Fibroblast of skin of left biceps (primary cell): ENCODE measurements around the gene MACROH2A1.

ENCODE experiments used
- DNase-seq, 2 experiments: peaks; one replicate each; pipeline ENCODE4 v3.0.0-alpha.2; 2013; ENCODE audit warnings: low read depth in 2 of 2

The MACROH2A1 gene

DNA sequence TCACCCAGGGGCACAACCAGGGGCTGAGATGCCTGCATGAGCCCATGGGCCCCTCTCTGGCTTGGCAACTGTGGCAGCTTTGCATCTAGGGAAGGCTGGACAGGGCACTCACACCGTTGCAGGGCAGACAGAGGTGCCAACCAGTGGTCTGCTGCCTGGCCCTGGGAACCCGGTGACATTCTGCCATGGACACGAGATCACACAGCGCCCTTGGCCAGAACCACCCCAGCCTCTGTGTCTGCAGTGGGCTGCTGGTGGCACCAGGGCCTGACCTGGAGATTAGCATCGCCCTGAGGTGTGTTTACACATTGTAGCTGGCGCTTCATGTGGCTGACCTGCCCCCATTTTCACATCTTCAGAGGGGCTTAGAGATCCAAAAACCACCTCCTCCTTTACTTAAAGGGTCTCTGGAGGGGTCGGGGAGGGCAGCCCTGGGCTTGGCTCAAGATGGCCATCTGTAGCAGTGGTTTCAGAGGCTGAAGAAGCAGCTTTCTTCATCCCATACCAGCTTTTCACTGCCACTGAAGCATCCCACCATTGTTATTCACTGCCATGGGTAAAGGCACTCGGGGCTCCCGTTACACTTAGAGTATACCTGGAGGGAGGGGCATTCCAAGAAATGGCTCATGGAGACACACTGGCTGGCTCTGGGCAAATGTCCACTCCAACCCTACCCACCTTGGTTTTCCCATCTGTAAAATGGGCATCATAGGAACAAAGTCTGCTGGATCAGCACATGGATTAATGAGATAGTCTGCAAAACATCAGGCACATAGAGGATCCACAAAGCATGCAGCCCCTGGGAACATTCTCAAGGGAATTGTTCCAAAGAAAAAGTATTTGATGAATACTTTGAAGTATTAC is 36.7 kb upstream of the MACROH2A1 start:
- DNase-seq = no peak

DNA sequence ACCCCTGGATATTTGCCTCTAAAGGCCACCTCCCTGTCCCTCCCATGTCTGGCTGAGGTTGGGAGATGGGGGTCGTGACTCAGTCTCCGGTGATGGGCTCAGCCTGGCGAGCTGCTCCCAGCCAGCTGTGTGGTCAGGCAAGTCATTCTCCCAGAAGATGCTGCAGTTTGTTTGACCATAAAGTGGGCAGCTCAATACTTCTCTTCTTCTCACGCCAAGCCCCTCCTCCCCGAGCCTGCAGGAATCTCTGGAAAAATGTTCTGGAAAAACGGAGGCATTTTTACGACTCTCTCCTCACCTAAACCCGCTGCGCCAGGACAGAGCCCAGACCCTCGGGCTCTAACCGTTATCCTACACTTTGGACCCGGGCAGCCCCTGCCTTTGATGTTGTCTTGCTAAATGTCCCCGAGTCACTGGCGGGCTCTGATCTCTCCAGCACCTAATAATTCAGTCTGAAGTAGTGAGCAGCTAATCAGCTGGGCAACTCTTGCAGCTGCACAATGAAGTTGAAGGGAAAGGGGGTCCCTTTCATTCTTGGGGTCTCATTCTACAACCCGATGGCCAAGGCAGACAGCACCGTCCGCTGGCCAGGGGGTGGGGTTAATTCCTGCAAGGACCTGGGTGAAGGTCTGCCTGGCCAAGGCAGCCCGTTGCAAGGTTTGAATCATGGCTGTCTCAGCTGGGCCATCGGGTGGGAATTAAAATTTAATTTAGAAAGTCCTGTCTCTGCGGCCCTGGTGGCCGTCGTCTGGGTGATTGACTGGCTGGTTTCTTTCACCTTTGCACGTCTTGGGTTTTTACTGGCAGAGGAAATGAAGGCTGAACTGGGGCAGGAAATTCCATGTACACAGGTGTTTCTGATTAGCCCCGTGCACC is 35.8 kb upstream of the MACROH2A1 start:
- no peak for DNase-seq

DNA sequence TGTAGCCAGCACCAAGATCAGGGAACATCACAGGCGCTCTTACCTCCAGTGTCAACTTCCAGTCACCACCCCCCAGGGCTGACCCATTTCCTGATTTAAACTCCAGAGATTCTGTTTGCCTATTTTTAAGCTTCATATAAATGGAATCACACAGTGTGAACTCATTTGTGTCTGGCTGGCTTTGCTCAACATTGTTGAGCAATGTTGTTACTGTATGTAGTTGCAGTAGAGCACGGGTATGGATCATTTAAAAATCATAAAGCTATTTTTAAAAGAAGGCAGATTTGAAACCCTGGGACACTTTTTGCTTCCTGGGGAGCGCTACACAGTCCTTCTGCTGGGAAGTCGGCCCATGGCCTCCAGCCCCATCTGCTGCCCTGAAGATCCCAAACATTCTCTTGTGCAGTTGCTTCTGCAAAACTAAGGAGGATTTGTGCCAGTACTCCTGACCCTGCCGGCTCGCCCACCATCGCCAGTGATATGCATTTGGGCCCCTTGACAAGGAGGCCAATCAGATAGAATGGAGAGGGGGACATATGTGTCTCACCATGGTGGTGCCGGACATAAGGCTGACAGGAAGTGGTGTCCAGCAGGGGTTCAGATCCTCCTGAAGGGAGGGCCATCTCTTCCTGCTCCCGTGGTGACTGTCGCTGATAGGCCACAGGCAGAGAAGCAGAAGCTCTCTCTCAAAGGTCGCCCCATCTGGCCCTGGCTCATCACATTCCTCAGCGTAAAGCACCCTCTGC is 34.8 kb upstream of the MACROH2A1 start:
- no peak for DNase-seq

DNA sequence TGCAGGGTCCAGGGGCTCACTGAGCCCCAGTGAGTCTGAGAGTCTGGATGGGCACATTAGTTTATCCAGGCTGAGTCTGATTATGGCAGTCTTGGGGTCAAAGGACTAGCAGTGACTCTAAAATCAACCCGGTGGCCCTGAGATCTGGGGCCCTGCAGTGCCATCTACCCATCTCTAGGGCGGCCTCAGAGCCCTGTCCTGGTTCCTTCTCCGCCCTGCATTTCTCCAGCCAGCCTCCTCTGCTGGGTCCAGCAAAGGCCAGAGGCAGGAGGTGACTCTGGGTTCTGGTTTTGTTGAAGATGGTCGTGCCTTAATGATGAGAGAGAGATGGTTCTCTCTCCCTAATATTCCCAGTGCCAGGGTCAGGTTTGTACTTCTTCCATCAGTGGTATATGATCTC is 33.1 kb upstream of the MACROH2A1 start:
- no peak for DNase-seq

DNA sequence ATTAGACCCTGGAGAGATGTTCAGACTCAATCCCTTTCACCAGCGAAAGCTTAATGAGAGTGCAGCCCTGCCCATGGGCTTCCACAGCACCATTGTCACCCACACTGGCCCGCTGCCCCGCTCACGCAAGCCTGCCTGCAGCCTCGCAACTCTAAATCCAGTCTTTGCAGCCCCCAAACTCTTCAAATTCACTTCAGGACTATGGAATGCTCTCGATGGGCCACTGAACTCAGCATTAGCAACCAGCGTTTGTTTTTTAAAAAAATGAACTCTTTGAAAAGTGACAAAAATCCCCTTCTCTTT is 31.1 kb upstream of the MACROH2A1 start:
- no peak for DNase-seq

DNA sequence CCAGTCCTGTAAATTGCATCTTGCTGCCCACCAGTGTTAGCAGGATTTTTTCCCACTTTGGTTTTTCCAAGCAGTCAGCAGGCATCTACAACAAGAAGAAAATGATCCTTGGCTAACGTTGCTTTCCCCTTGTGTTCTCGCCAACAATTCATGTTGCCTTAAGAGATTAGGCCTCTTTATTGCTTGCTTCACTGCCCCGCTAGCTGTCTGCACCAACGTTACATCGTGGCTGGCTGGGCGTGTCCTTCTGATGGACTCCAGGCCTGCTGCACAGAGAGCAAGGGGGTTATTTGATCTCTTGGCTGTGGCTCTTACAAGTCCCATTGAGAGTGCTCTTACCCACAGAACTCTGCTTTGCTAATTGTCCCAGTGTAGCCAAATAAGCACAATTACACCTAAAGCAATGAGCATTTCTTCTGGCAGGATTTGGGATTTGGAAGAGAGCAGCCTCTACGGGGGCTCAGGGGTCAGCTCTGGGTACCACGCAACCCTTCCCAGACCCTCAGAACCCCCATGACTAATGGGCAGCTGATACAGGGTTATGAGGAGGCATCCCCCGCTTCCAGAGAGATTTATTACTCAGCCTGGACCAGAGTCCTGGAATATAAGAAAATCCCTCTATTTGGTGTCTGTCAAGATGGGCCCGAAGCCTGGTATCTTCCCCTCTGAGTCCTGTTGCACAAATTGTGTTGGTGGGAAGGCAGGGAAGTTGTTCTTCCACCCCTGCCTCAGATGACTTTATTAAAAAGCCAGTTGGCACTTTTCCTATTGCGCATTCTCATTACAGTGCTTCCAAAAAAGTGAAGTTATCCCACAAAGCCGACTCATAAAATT is 30.5 kb upstream of the MACROH2A1 start:
- no peak for DNase-seq

DNA sequence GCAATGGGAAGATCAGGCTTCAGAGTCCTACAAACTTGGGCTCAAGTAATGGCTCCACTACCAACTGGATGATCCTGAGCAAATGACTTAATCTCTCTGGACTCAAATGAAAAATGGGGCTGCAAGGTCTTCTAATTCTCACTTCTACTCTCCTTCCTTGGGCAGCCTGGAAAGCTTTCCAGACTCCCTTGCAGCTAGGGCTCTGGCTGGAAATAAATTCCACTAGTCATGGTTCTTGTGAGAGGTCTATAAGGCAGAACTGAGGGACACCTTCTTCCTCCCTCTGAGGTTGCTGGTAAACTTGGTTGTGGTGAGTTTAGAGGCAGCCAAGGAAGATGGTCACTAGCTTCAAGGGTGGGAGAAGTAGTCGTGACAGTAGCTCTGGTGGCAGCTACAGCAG is 29.6 kb upstream of the MACROH2A1 start:
- DNase-seq = no peak

DNA sequence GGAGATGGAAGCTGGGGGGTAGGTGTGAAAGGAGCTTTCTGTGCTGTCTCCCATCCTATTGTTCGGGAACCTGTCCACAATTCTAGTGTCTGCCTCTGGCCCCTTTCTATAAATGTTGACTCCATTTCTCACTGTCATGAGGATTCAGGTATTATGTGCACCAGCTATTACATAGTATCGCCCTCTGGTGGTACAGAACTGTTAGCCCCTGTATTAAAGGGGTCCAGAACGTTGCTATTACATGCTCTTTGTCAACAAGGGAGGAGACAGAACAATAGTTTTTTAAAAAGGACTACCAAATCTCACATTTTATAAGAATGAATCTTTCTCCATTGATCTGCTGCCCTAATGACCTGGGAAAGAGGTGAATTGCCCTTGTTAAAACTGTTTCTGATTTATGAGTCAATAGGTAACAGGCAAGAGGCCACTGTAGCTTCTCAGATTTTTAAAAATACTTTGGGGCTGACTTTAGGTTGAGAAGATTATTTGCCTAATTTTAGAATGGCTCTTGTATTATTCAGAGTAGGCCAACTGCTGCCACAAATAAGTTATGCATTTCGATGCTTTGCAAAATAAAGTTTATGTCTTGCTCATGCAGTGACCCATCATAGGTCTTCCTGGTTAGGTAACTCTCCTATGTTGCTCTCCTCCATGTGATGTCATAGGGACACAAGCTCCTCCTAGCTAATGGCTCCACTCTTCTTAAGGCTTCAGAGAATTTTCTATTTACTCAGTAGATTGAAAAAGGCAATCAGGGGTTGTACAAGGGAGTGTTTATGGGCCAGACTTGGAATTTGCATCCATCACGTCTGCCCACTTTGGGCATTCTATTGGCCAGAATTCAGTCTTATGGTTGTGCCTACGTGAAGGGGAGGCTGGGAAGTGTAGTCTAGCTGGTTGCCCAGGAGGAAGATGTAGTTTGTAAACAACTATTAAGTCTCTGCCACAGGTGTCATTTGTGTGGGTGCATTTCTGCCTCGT is 27.4 kb upstream of the MACROH2A1 start:
- DNase-seq = no peak

DNA sequence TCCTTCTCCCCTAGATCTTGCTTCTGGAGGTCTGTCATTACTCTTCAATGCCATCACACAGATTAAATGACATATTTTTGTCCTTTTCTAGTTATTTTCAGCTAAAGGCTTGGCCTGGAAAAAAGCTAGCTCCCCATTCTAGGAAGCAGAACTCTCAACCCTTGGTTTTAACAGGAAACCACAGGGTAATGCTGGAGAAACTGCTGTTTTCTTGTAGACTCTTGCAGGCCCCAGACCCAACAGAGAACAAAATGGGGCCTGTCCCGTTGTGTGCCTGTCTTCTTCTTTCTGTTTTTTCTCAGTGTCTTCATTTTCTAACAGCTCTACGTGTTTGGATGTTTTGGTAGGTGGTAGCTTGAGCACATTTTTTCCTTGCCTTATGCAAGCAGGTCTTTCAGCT is 26.6 kb upstream of the MACROH2A1 start:
- no peak for DNase-seq

DNA sequence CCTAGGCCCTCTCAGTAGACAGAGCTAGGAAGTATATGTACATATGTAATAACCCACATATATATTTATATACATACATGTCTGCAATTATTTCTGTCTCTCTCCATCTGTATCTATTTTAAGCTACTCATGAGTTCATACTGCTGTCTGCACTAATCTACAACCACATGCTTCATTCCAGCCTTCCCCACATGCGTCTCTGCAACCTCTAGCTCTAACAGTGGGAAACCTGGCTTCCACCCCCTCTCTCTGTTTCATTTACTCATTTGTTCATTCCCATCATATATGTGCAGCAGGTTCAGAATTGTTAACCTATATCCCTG is 24.8 kb upstream of the MACROH2A1 start:
- no peak for DNase-seq

DNA sequence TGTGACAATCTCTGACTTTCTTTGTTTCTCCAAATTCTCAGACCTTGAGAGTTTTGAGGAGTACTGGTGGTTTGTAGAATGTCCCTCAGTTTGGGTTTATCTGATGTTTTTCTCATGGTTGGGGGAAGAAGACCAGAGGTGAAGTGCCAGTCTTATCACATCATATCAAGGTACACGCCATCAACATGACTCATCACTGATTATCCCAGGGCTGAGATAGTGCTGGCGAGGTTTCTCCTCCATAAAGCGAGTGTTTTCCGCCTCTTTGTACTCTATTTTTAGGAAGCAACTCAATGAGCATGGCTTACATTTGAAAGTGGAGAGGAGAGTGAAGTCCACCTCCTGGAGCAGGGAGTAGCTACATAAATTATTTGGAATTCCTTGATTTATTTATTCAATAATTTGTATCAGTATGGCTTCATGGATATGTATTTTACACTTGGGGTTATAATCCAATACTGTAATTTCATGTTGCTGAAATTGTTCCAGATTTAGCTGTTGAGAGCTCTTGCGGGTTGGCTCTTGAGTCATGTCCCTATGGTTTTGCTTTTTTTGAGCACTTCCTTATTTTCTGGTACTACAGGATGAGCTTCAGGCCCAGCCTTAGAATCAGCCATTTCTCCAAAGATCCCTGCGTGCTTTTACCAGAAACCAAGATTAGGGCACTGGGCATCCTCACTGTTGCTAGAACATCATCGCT is 24.3 kb upstream of the MACROH2A1 start:
- DNase-seq = no peak

DNA sequence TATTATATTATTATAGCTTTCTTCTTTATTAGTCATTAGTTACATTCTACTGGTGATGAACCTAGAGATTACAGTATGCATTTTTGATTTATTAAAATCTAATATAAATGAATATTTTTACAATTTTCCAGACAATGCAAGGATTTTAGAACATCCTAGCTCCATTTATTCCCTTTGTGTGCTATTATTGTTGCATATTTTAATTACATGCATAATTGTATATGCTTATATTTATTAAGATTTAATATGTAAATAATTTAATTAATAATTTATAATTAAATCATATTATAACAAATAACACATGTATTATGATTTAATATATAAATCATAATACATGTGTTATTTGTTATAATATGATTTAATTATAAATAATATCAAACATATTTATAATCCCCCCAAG is 23.4 kb upstream of the MACROH2A1 start:
- DNase-seq = no peak

DNA sequence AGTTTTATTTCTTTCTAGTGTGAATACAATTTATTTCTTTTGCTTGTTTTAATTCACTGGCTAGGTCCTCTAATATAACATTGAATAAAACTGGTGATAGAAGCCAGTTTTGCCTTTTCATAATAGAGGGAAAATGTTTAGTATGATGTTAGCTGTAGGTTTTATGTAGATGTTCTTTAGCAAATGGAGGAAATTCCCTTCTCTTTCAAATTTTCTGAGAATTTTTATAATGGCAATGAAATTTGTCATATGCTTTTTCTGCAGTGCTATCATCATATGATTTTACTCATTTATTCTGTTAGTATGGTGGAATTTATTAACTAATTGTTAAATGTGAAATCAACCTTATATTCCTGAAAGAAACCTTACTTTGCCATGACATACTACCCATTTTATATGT is 18.1 kb upstream of the MACROH2A1 start:
- no peak for DNase-seq

DNA sequence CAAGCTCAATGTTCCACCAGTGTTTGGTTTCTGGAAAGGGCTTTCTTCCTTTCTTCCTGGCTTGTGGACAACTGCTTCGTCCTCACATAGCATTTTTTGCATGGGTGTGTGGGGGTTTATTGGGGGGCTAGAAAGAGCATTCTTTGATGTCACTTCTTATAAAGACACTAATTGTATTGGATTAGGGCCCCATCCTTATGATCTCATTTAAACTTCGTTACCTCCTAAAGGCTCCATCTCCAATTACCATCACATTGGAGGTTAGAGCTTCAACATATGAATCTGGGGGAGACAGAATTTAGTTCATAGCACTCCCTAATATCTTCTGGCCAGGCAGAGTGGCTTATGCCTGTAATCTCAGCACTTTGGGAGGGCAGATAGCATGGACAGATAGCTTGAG is 6.1 kb upstream of the MACROH2A1 start:
- no peak for DNase-seq

DNA sequence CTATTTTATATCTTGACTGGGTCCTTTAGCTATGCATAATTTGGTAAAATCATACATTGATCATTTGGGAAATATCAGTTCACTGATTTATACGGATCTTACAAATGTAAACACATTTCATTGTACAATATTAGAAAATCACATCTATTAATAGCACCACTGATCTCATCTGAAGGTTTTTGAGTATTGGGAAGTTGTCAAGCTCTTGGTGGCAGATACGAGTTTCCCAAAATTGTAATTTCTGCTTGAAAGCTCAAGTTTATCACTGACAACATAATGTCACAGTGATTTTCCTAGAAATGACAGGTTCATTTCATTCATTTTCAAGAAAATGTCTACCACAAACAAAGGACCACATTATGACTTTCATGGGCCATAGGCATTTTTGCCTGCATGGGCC is 3.0 kb upstream of the MACROH2A1 start:
- no peak for DNase-seq

DNA sequence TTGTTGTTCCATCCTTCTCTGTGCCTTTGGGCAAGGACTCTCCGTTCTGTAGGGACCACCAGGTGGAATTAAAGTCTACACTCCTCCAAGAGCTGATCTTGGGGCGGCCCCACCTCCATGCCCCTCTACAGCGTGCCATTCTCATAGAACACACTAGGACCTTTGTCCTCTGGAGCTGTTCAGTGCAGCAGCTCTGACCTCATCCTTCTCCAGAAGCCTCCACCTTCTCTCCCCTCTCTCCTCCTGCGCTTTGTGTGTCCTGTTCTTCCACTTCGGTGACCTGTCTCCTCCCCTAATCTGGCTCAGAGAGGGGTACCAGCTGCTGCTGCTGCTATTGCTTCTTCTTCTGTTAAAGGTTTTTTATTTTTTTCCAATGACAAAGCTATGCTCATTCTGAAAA is 1.8 kb upstream of the MACROH2A1 start:
- no peak for DNase-seq

DNA sequence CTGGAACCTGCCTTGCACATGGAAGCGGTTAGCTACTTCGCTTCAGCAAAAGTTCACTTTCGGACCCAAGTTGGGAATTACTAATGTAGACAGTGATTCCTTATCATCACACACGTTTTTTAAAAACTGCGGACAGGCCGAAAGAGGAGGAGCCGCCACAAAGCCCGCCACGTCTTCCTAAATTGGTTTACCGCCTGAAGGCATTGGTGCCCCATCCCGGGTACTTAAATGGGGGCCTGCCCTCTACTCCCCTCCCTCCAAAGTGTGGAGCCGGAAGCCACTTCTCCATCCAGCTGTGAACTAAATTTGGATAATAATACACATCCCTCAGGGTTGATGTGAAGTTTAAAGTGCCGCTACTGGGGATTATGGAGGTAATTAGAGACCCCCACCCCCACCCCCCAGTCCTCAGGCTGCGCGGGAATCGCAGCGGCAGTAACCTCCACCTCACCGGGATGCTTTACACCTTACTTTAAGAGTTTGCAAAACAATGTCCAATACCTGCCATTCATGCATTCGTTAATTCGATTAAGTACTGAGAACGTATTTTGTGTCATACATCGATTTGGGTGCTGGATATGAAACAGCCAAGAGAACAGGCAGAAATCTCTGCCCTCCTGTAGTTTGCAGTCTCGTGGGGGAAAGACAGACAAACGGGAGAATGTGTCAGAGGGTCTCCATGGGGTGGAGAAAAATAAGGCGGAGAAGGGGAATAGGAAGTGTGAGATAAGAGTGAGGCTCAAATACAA is 937 bp upstream of the MACROH2A1 start:
- DNase-seq = no peak

DNA sequence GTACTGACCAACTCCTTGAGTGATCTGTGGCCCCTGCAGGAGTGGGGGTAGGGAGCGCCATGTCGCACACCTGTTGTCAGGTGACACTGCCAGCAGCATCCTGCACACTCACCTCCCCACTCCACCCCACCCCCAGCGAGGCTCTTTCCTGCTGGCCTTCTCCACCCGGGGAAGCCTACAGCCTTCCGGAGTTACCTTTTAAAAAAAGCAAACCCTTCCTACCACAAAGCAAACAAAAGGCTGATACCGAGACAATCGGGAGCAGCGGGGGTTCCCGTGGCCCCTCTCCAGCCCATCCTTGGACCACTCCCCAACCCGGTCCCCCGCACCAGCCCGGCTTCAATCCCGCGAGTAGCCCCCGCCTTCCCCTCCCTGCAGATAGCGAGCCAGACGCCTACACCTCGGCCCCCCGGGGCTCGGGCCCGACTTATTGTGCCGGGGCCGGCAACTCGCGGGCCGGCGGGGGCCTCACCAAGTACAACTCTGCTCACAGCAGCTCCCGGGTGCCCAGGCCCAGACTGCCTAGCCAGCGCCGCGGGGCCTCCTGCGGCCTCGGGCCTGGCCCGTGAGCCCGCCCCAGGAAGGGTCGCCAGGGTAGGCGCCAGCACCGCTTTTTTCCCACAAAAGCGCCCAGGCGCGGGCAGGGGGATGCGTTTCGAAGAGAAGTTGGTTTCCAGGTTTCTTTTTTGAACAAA is 724 bp downstream of the MACROH2A1 start:
- DNase-seq = no peak

DNA sequence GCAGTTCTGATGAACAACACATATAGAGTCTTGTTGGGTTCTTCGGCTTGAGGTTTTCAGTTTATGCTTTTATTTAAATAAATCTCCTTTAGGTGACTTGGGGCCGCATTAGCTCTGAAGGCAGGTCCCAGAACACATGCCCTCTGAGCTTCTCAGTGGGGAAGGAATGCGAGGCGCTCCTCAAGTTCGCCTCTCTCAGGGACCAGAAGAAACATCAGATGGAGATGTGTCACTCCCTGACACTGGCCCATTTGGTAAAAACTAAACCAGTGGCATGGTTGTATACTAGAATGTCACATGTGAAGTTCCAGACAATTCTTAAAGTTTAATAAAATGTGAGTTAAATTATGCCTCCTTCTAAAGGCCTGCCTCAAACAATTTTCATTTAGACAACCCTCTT is 1.9 kb downstream of the MACROH2A1 start:
- no peak for DNase-seq
